Measurements from ENCODE around the gene HOXA13.

Gene HOXA13

GRCh38 chr7:27179030-27179429 is 20.9 kb downstream of the HOXA13 start:
- Histone ChIP-seq H3K4me3 (ENCODE audit: control insufficient read depth in 1 of 7, extremely low read depth in 1 of 7, insufficient read depth in 4 of 7, low read depth in 2 of 7, low read length in 6 of 7) (no peak overlapping the region), H3K27ac (ENCODE audit: insufficient read depth in 1 of 2, low read depth in 1 of 2, low read length in 2 of 2, poor library complexity in 1 of 2, severe bottlenecking in 2 of 2) (no peak overlapping the region), H3K4me1 (ENCODE audit: control extremely low read depth in 1 of 4, control insufficient read depth in 4 of 4, insufficient read depth in 4 of 4, low read length in 3 of 4) (peaks cover 0 to 32% (median 25%) of the 10 kb centered on the region in 4 experiments), H3K36me3 (ENCODE audit: control insufficient read depth in 4 of 4, insufficient read depth in 4 of 4, low read length in 3 of 4) (no peaks in the 10 kb centered on the region), H3K9me3 (ENCODE audit: control extremely low read depth in 1 of 5, control insufficient read depth in 4 of 5, insufficient read depth in 2 of 5, low read depth in 1 of 5, low read length in 4 of 5) (peaks cover 0 to 2% (median 0%) of the 10 kb centered on the region in 5 experiments), H3K27me3 (replicated peaks in 2 of 5; ENCODE audit: control insufficient read depth in 4 of 5, insufficient read depth in 5 of 5, low read length in 4 of 5) (peaks cover 0 to 56% (median 21%) of the 10 kb centered on the region in 5 experiments)
- 90% methylated on average over 12 of the region's 14 CpGs for WGBS (ENCODE audit: insufficient coverage)
- CTCF ChIA-PET: interaction anchor here (1.0 to 11.1 kb wide), 16 partner anchors 8 to 1317 kb away, joined by 3 to 84 read pairs (median 4); partner anchors contain the start of gene HOXA9
- no peak for DNase-seq
- POLR2A ChIA-PET: interaction anchor here (1.3 kb wide), 1 partner anchor 18 kb away, joined by 4 read pairs; no protein-coding TSS in a partner anchor

- ChIA-PET POLR2A (no interaction called here), CTCF (interaction anchor here (1.0 to 11.1 kb wide), 7 partner anchors 8 to 808 kb away, joined by 3 to 84 read pairs (median 9); partner anchors contain the start of gene HOXA9)
- H3K9me3 ChIP-seq (ENCODE audit: control extremely low read depth in 1 of 5, control insufficient read depth in 4 of 5, insufficient read depth in 2 of 5, low read depth in 1 of 5, low read length in 4 of 5): peaks cover 0 to 2% (median 0%) of the 10 kb centered on the region in 5 experiments
- no peak for DNase-seq
- WGBS (ENCODE audit: insufficient coverage): 97% methylated on average over 5 of the region's 6 CpGs
- H3K27me3 ChIP-seq (replicated peaks in 2 of 5; ENCODE audit: control insufficient read depth in 4 of 5, insufficient read depth in 5 of 5, low read length in 4 of 5): peaks cover 0 to 49% (median 16%) of the 10 kb centered on the region in 5 experiments
- H3K36me3 ChIP-seq (ENCODE audit: control insufficient read depth in 4 of 4, insufficient read depth in 4 of 4, low read length in 3 of 4): no peaks in the 10 kb centered on the region
- H3K4me3 ChIP-seq (ENCODE audit: control insufficient read depth in 1 of 7, extremely low read depth in 1 of 7, insufficient read depth in 4 of 7, low read depth in 2 of 7, low read length in 6 of 7): no peak overlapping the region
- H3K27ac ChIP-seq (ENCODE audit: insufficient read depth in 1 of 2, low read depth in 1 of 2, low read length in 2 of 2, poor library complexity in 1 of 2, severe bottlenecking in 2 of 2): no peak overlapping the region
- H3K4me1 ChIP-seq (ENCODE audit: control extremely low read depth in 1 of 4, control insufficient read depth in 4 of 4, insufficient read depth in 4 of 4, low read length in 3 of 4): peaks cover 0 to 27% (median 18%) of the 10 kb centered on the region in 4 experiments
Measured at GRCh38 chr7:27178366-27178765, 21.5 kb downstream of the HOXA13 start.

- Histone ChIP-seq H3K4me3 (ENCODE audit: control insufficient read depth in 1 of 7, extremely low read depth in 1 of 7, insufficient read depth in 4 of 7, low read depth in 2 of 7, low read length in 6 of 7) (no peak overlapping the region), H3K4me1 (ENCODE audit: control extremely low read depth in 1 of 4, control insufficient read depth in 4 of 4, insufficient read depth in 4 of 4, low read length in 3 of 4) (peaks cover 0 to 27% (median 16%) of the 10 kb centered on the region in 4 experiments), H3K27me3 (replicated peaks in 2 of 5; ENCODE audit: control insufficient read depth in 4 of 5, insufficient read depth in 5 of 5, low read length in 4 of 5) (peaks cover 0 to 44% (median 12%) of the 10 kb centered on the region in 5 experiments), H3K36me3 (ENCODE audit: control insufficient read depth in 4 of 4, insufficient read depth in 4 of 4, low read length in 3 of 4) (no peaks in the 10 kb centered on the region), H3K27ac (ENCODE audit: insufficient read depth in 1 of 2, low read depth in 1 of 2, low read length in 2 of 2, poor library complexity in 1 of 2, severe bottlenecking in 2 of 2) (no peak overlapping the region), H3K9me3 (ENCODE audit: control extremely low read depth in 1 of 5, control insufficient read depth in 4 of 5, insufficient read depth in 2 of 5, low read depth in 1 of 5, low read length in 4 of 5) (no peaks in the 10 kb centered on the region)
- ChIA-PET POLR2A (interaction anchor here (1.8 kb wide), 1 partner anchor 15 kb away, joined by 5 read pairs; no protein-coding TSS in a partner anchor), CTCF (interaction anchor here (0.7 to 11.1 kb wide), 8 partner anchors 10 to 826 kb away, joined by 3 to 84 read pairs (median 6); no protein-coding TSS in a partner anchor)
- 100% methylated on average over 5 of the region's 5 CpGs for WGBS (ENCODE audit: insufficient coverage)
- DNase-seq: no peak
Measured at GRCh38 chr7:27177795-27178320, 22.0 kb downstream of the HOXA13 start.

GRCh38 chr7:27176962-27177794 is 22.7 kb downstream of the HOXA13 start:
- CTCF ChIA-PET: interaction anchor here (0.7 to 11.1 kb wide), 10 partner anchors 10 to 827 kb away, joined by 3 to 84 read pairs (median 5); partner anchors contain the start of gene HOXA9
- no peak overlapping the region for H3K27ac ChIP-seq (ENCODE audit: insufficient read depth in 1 of 2, low read depth in 1 of 2, low read length in 2 of 2, poor library complexity in 1 of 2, severe bottlenecking in 2 of 2)
- POLR2A ChIA-PET: interaction anchor here (1.8 kb wide), 1 partner anchor 15 kb away, joined by 5 read pairs; no protein-coding TSS in a partner anchor
- no peak overlapping the region for H3K4me3 ChIP-seq (ENCODE audit: control insufficient read depth in 1 of 7, extremely low read depth in 1 of 7, insufficient read depth in 4 of 7, low read depth in 2 of 7, low read length in 6 of 7)
- H3K9me3 ChIP-seq (ENCODE audit: control extremely low read depth in 1 of 5, control insufficient read depth in 4 of 5, insufficient read depth in 2 of 5, low read depth in 1 of 5, low read length in 4 of 5): no peaks in the 10 kb centered on the region
- no peak for DNase-seq
- peaks cover 0 to 31% (median 19%) of the 10 kb centered on the region in 4 experiments for H3K4me1 ChIP-seq (ENCODE audit: control extremely low read depth in 1 of 4, control insufficient read depth in 4 of 4, insufficient read depth in 4 of 4, low read length in 3 of 4)
- WGBS (ENCODE audit: insufficient coverage): 94% methylated on average over 17 of the region's 22 CpGs
- peaks cover 0 to 3% (median 0%) of the 10 kb centered on the region in 4 experiments for H3K36me3 ChIP-seq (ENCODE audit: control insufficient read depth in 4 of 4, insufficient read depth in 4 of 4, low read length in 3 of 4)
- peaks cover 0 to 37% (median 5%) of the 10 kb centered on the region in 5 experiments for H3K27me3 ChIP-seq (replicated peaks in 2 of 5; ENCODE audit: control insufficient read depth in 4 of 5, insufficient read depth in 5 of 5, low read length in 4 of 5)

- WGBS (ENCODE audit: insufficient coverage): 33% methylated on average over 1 of the region's 3 CpGs
- CTCF ChIA-PET: interaction anchor here (1.1 to 11.1 kb wide), 8 partner anchors 9 to 493 kb away, joined by 3 to 84 read pairs (median 5); partner anchors contain the start of genes HOXA11 and HOXA9
- Histone ChIP-seq H3K36me3 (ENCODE audit: control insufficient read depth in 4 of 4, insufficient read depth in 4 of 4, low read length in 3 of 4) (peaks cover 0 to 9% (median 3%) of the 10 kb centered on the region in 4 experiments), H3K4me3 (ENCODE audit: control insufficient read depth in 1 of 7, extremely low read depth in 1 of 7, insufficient read depth in 4 of 7, low read depth in 2 of 7, low read length in 6 of 7) (no peak overlapping the region), H3K27me3 (replicated peaks in 2 of 5; ENCODE audit: control insufficient read depth in 4 of 5, insufficient read depth in 5 of 5, low read length in 4 of 5) (peaks cover 0 to 30% (median 0%) of the 10 kb centered on the region in 5 experiments), H3K4me1 (ENCODE audit: control extremely low read depth in 1 of 4, control insufficient read depth in 4 of 4, insufficient read depth in 4 of 4, low read length in 3 of 4) (peaks cover 0 to 38% (median 24%) of the 10 kb centered on the region in 4 experiments), H3K27ac (ENCODE audit: insufficient read depth in 1 of 2, low read depth in 1 of 2, low read length in 2 of 2, poor library complexity in 1 of 2, severe bottlenecking in 2 of 2) (no peak overlapping the region), H3K9me3 (ENCODE audit: control extremely low read depth in 1 of 5, control insufficient read depth in 4 of 5, insufficient read depth in 2 of 5, low read depth in 1 of 5, low read length in 4 of 5) (no peaks in the 10 kb centered on the region)
- no peak for DNase-seq
- POLR2A ChIA-PET: interaction anchor here (1.8 kb wide), 1 partner anchor 14 kb away, joined by 5 read pairs; no protein-coding TSS in a partner anchor
Measured at GRCh38 chr7:27176524-27176845, 23.4 kb downstream of the HOXA13 start.

GRCh38 chr7:27175626-27176523 is 24.0 kb downstream of the HOXA13 start:
- ChIA-PET CTCF (interaction anchor here (0.7 to 11.1 kb wide), 7 partner anchors 9 to 321 kb away, joined by 3 to 84 read pairs (median 5); partner anchors contain the start of gene HOXA11), POLR2A (interaction anchor here (1.8 kb wide), 1 partner anchor 13 kb away, joined by 5 read pairs; no protein-coding TSS in a partner anchor)
- Histone ChIP-seq H3K9me3 (ENCODE audit: control extremely low read depth in 1 of 5, control insufficient read depth in 4 of 5, insufficient read depth in 2 of 5, low read depth in 1 of 5, low read length in 4 of 5) (no peaks in the 10 kb centered on the region), H3K27me3 (replicated peaks in 2 of 5; ENCODE audit: control insufficient read depth in 4 of 5, insufficient read depth in 5 of 5, low read length in 4 of 5) (peaks cover 0 to 28% (median 0%) of the 10 kb centered on the region in 5 experiments), H3K36me3 (ENCODE audit: control insufficient read depth in 4 of 4, insufficient read depth in 4 of 4, low read length in 3 of 4) (peaks cover 0 to 15% (median 4%) of the 10 kb centered on the region in 4 experiments), H3K4me3 (ENCODE audit: control insufficient read depth in 1 of 7, extremely low read depth in 1 of 7, insufficient read depth in 4 of 7, low read depth in 2 of 7, low read length in 6 of 7) (no peak overlapping the region), H3K4me1 (ENCODE audit: control extremely low read depth in 1 of 4, control insufficient read depth in 4 of 4, insufficient read depth in 4 of 4, low read length in 3 of 4) (peaks cover 0 to 43% (median 27%) of the 10 kb centered on the region in 4 experiments), H3K27ac (ENCODE audit: insufficient read depth in 1 of 2, low read depth in 1 of 2, low read length in 2 of 2, poor library complexity in 1 of 2, severe bottlenecking in 2 of 2) (no peak overlapping the region)
- 97% methylated on average over 37 of the region's 40 CpGs for WGBS (ENCODE audit: insufficient coverage)
- DNase-seq: no peak

Measured in common myeloid progenitor, CD34-positive (primary cell).